ENCODE data around the gene TBCD.

DNA sequence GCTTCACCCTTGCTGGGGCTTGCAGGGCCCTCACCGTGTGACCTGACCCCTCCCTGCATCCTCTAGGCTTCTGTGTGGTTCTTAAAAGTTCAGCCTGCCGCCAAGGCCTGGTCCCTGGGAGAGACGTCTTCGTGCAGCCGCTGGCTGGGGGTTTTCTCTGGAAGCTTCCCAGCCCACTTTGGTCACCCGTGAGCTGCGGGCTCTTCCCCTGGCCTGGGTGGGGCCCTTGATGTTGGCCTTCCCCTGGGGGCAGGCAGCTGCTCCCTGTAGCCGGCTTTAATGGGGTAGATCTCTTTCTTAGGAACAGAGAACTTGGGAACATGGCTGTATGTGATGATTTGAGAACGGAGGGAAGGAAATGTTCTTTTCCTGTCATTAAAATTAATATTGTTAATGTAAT, 55.2 kb downstream of the TBCD start:
- no peak for TF ChIP-seq EZH2 (IDR thresholded peaks at IDR 0.05)
- TF ChIP-seq POLR2AphosphoS5 (IDR thresholded peaks at IDR 0.05; ENCODE audit: borderline replicate concordance, low read depth, low read length), result no peak
- TF ChIP-seq FOXP2 (optimal IDR thresholded peaks at IDR 0.05; ENCODE audit: control extremely low read depth, extremely low read length, insufficient read depth), result no peak
